Middle frontal gyrus (tissue), 1 donor: Measurements from ENCODE around the gene GRID2.
A peak's percentile ranks its signal among the peaks of the same experiment; 100 is the strongest.

Experiments
- DNase-seq: peaks from one replicate; pipeline ENCODE4 v3.0.0-alpha.2; 2015; ENCODE audit warnings: low spot score; ENCODE audit errors: extremely low spot score

Gene GRID2

GRCh38 chr4:92953462-92953861, 649.7 kb downstream of the GRID2 start:
- DNase-seq = no peak

GRCh38 chr4:92961881-92962280, 658.1 kb downstream of the GRID2 start:
- peak; percentile 8 for DNase-seq

DNA sequence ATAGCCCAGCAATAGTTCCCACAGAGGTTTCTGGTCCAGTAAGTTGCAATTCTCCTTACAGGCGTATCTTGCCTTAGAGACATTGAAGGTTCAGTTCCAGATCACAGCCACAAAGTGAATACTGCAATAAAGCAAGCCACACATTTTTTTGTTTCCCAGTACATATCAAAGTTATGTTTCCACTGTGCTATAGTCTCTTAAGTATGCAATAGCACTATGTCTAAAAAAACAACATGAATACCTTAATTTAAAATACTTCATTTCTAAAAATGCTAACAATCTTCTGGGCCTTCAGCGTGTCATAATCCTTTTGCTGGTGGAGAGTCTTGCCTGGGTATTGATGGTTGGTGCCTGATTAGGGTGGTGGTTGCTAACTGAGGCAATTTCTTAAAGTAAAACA, 659.1 kb downstream of the GRID2 start:
- no peak for DNase-seq

DNA sequence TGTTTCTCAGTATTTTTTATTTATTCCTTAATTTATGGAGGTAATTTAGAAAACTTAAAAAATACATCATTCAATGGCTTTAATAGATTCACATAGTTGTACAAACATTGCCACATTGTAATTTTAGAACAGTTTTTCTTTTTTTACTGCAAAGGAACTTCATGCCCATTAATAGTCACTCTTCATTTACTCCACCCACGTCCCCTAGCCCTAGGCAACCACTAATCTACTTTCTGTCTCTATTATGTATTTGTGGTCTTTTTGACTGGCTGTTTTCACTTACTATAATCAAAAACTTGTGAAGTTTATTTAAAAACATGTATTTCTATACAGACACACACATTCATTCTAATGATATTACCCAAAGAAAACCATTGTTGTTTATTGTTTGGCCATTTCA, 664.8 kb downstream of the GRID2 start:
- no peak for DNase-seq

GRCh38 chr4:92968996-92969395, 665.2 kb downstream of the GRID2 start:
- DNase-seq = no peak

DNA sequence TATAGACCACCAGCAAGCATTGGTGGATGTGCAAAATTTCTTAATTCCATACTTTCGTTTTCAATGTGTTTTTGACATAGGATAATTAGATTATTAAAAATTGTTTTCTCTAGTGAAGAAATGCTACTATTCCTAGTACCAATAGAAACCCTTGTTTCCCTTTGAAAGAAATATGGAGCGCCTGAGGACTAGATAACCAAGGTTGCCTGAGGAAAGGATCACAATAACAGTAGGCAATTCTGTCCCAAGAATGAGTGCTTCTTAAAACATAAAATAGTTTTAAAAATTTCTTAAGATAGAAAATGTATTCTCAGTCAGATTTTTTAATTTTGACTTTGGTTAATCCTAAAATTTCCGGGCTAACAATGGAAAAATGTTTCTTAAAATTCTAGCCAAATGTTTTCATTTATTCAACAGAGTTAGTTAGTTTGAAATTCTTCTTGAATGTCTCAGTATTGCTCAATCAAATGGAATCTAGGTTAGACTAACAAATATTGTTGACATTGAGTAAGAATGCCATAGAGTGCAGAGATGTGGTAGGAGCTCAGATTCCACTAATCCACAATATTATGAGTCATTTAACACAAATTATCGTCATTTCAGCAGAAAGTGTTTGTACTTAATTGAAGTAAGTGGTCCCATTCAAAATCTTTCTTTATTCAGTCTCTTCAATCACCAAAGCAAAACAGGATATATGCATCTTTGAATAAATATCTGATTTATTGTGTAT, 666.0 kb downstream of the GRID2 start:
- DNase-seq = no peak

GRCh38 chr4:92970996-92971395, 667.2 kb downstream of the GRID2 start:
- DNase-seq = no peak

- DNase-seq = no peak
Observed at GRCh38 chr4:92988301-92988700, 684.5 kb downstream of the GRID2 start.

DNA sequence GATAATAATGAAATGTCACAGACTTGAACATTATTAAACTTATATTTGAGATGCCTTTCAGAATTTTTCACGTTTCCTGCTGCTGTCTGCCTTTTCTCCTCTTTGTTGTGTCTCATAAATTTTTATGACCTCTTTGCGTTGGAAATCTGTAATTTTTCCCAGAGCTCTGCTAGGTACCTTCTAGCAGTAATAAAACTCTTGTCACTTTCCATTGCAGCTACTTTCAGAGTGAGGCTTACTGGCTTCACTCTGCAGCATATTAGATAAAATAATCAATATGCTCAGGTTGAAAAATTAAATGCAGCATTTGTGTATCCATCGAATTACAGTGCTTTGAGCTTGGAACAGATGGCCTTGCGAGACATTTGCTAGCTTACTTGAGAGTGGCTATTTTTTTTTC, 689.0 kb downstream of the GRID2 start:
- DNase-seq = no peak

DNA sequence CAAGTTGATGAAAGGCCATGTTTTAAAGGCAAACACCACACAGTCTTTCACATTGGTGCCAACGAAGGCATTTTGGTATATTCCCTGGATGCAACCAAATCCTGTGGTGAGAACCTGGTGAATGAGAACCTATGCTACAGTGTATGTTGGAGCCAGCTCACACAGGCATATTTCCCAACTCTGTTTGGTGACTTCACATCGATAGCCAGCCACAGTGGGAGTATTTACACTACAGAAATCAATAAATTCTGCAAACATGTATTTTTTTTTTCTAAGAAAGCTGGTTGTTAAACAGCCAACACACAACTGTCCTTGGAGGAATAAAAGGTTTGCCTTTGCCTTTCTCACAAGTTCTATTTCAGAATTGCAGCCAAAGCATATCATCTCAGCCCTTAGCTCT, 691.0 kb downstream of the GRID2 start:
- DNase-seq = no peak

DNA sequence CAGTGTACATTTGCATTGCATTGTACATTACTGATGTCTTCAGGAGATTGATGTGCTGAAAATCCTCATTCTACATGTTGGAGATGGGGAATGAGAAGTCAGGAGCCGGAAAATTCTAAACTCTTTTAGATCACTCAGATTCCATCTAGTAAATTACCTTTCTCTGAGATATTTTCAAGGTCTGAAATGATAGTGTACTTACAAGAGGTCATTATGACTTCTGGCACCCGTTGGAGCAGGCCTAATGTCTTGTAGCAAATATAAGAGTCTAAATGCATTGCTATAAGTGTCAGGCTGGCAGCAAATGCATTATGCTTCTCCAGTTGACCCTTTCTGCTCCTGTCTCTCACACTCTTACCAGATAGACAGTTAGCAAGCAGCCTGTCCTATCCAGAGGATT, 692.8 kb downstream of the GRID2 start:
- DNase-seq = no peak

DNA sequence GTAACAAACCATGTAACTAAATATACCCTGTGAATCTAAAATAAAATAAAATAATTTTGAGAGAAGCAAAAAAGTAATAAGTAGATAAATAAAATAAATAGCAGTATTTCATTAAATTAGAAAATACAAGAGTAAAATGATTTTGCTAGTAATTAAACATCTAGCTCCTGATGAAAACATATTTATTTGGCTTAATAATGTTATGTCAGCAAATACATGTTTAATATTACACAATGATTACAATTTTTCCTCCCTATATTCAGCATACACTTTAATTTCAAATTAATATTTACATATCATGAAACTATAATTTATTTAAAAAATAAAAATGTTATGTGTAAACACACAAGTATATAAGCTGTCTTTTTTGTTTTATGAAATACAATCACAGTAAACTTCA, 697.1 kb downstream of the GRID2 start:
- no peak for DNase-seq

- no peak for DNase-seq
Observed at GRCh38 chr4:93002240-93002639, 698.5 kb downstream of the GRID2 start.

DNA sequence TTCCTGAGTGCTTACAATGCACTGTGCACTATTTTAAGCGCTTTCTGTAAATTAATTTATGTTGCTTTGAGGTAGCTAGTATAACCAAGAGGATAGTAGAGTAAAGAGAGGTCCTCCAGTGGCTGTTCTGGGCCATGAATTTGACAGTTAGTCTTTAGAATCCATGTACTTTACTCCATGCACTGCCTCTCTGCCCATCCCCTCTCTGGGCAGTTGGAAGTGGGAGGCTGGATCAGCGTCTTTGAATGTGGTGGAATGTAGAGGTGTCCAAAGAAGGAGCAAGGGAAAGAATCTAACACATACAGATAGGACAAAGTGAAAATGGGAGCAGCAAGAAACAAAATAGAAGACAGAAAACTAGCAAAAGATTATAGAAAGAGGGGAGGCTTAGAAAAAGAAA, 712.6 kb downstream of the GRID2 start:
- no peak for DNase-seq

DNA sequence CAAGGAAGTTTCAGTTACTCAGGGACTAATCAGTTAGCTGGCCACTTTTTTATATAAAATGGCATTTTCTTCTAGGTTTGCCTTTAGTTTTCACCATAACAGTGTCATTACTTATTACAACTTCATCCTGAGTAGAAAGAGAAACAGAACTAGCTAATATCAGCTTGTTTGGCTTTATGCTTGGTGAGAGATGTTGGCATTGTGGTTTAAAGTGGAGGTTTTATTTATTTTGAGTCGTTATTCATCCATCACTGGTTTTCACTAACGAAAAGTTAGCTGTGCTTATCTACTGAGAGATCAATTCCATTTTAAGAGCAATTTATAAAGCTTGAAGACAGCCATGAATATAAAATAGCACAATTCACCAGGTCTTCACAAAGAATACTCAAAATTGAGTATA, 714.5 kb downstream of the GRID2 start:
- DNase-seq = no peak

DNA sequence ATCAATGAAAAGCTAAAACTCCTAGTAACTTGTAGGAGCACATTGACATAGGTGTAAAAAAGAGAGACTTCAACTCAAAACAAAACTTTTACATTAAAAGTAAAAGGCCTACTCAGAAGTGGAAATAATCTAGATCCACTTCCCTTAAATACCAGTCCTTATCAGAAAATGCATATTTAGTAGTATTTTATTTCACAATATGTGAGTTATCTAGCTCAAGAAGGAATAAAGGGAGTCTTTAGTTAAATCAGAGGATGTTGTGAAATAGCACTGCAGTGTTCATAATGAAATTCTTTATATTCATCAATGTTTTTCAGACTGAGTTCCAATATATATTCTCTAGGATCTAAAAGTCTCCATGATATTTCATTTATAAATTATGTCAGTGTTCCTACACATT, 715.0 kb downstream of the GRID2 start:
- no peak for DNase-seq

- no peak for DNase-seq
Observed at GRCh38 chr4:93029769-93030168, 726.0 kb downstream of the GRID2 start.

- no peak for DNase-seq
Observed at GRCh38 chr4:93030670-93031069, 726.9 kb downstream of the GRID2 start.

DNA sequence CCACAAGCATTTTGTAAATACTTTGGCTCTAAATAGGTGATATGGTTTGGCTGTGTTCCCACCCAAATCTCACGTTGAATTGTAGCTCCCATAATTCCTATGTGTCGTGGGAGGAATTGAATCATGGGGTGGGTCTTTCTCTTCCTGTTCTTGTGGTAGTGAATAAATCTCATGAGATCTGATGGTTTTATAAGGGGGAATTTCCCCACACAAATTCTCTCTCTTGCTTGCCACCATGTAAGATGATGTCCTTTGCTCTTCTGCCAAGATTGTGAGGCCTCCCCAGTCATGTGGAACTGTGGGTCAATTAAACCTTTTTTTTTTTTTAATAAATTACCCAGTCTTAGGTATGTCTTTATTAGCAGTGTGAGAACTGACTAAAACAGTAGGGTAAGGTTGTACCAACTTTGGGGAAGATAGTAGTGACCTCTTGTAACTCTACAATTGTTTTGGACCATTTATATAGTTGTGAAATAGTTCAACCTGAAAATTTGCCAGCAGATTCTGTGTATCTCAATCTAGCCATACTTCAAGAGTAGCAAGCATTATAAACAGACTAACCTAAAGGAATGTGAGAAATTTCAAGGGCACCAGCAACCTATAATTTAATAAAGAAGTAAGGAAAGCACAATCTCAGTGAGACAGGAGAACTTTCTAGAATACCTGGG, 727.8 kb downstream of the GRID2 start:
- no peak for DNase-seq

GRCh38 chr4:93042746-93043145, 739.0 kb downstream of the GRID2 start:
- no peak for DNase-seq

DNA sequence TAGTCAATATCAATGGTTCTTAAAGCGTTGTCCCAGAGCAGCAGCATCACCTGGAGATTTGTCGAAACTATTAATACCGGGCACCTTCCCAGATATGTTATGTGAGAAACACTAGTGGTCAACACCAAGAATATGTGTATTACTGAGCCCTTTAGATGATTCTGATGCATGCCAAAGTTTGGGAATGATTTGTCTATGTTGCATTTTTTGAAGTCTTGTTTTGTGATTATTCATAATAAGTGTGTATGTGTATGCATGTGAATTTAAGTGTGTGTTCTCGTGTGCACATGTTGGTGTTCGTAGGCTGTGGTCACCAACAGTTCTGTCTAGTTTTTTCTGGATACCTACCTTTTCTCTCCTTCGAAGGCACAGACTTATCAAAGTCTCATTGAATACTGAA, 749.4 kb downstream of the GRID2 start:
- DNase-seq = no peak

DNA sequence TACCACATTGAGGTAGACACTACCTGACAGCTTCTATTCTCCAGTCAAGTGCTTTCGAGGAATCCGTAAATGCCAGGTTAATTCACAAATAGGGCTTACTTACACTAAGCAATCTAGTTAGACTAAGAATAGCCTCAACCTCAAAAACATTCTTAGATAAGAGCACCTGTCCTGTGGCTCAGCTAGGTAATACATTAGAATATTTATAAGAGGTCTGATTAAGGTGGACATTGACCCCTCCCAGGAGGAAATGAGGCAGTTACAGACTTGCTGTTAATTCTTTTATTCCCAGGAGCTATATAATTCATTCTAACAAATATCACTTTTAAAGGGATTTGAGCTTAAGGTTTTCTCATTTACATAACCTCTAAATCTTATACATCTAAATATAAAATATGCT, 758.1 kb downstream of the GRID2 start:
- DNase-seq = no peak

DNA sequence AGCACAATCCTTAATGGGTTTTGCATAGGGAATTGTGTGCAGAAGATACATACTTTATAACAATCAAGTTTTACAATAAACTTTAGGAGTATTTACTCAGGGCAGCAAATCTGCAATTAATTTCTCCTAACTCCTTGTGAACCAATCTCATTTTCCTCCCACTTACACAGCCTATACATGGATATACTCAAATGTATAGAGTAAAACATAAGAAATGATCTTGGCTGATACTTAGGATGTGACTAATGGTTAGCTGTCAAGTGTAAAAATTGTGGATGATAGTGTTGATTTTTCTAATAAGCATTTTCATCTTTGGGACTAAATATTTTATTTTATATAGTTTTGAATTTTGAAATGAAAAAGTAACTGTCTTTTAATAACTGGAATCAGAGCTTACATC, 759.6 kb downstream of the GRID2 start:
- DNase-seq = no peak
